DND-41 (cell line): ENCODE data around the gene STK4.

Experiments
- EZH2 ChIP-seq: IDR thresholded peaks from 3 replicates; pipeline ENCODE4 v1.6.1; 2012; ENCODE audit warnings: borderline replicate concordance, low read depth, mild to moderate bottlenecking, moderate library complexity, low read length, inconsistent platforms; ENCODE audit not compliant: severe bottlenecking
- TF ChIP-seq, protein P1 (sequence below): IDR thresholded peaks from 2 replicates; pipeline ENCODE4 v1.5.1; 2012; ENCODE audit warnings: borderline replicate concordance, low read length, moderate library complexity, mild to moderate bottlenecking; ENCODE audit not compliant: poor library complexity, severe bottlenecking; ENCODE audit errors: extremely low read depth

DNA sequence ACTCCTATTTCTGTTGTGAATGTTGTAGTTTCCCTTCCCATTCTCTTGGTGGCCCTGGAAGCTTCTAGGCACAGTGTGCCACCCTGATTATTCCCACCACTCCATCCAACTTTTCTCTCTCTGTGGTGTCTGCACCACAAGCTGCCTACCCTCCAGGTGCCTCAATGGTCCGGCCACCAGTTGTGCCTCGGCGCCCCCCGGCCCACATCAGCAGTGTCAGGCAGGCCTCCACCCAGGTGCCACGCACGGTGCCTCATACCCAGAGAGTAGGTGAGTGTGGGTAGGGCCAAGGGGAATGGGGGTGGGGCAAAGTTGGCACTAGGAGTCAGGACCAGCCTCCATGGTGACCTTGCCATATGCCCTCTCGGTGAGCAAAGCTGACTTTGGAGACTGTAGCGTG, 33.4 kb upstream of the STK4 start:
- TF ChIP-seq, protein P1, sequence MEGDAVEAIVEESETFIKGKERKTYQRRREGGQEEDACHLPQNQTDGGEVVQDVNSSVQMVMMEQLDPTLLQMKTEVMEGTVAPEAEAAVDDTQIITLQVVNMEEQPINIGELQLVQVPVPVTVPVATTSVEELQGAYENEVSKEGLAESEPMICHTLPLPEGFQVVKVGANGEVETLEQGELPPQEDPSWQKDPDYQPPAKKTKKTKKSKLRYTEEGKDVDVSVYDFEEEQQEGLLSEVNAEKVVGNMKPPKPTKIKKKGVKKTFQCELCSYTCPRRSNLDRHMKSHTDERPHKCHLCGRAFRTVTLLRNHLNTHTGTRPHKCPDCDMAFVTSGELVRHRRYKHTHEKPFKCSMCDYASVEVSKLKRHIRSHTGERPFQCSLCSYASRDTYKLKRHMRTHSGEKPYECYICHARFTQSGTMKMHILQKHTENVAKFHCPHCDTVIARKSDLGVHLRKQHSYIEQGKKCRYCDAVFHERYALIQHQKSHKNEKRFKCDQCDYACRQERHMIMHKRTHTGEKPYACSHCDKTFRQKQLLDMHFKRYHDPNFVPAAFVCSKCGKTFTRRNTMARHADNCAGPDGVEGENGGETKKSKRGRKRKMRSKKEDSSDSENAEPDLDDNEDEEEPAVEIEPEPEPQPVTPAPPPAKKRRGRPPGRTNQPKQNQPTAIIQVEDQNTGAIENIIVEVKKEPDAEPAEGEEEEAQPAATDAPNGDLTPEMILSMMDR: no peak
- TF ChIP-seq EZH2: no peak
